ENCODE results near the gene AURKA. TPM values are rescaled to one million over a fixed set of nuclear protein-coding genes. Genes with fewer than 3 reads are reported as not detected.

The AURKA gene
- total RNA-seq, 1 donor, result 4.7 TPM

- Histone ChIP-seq H2AFZ (ENCODE audit: low read length) (peak overlapping the region; percentile 33), H3K27ac (ENCODE audit: low read depth, low read length) (peak overlapping the region; percentile 81), H3K4me3 (ENCODE audit: insufficient read depth, low read length) (peak overlapping the region; percentile 4), H3K4me2 (ENCODE audit: insufficient read depth, low read length) (peak overlapping the region; percentile 60), H3K4me1 (ENCODE audit: insufficient read depth, low read length) (peaks cover 41% of the 10 kb centered on the region), H3K79me2 (ENCODE audit: insufficient read depth, low read length) (no peaks in the 10 kb centered on the region), H3K36me3 (ENCODE audit: insufficient read depth, low read length) (no peaks in the 10 kb centered on the region), H3K27me3 (ENCODE audit: insufficient read depth, low read length) (no peaks in the 10 kb centered on the region), H4K20me1 (ENCODE audit: insufficient read depth, low read length) (no peaks in the 10 kb centered on the region), H3K9me3 (ENCODE audit: low read depth, low read length) (no peaks in the 10 kb centered on the region)
- TF ChIP-seq CTCF (IDR thresholded peaks at IDR 0.05; ENCODE audit: extremely low read depth, low read depth, low read length), result no peak
- DNase-seq (ENCODE audit: insufficient read length, low spot score, missing footprints), result no peak
Observed at GRCh38 chr20:56422824-56423189, 30.8 kb upstream of the AURKA start.

- Histone ChIP-seq H3K27ac (ENCODE audit: low read depth, low read length) (peak overlapping the region; percentile 81), H3K4me1 (ENCODE audit: insufficient read depth, low read length) (peaks cover 45% of the 10 kb centered on the region), H2AFZ (ENCODE audit: low read length) (peak overlapping the region; percentile 33), H3K4me2 (ENCODE audit: insufficient read depth, low read length) (peak overlapping the region; percentile 60), H3K36me3 (ENCODE audit: insufficient read depth, low read length) (no peaks in the 10 kb centered on the region), H3K79me2 (ENCODE audit: insufficient read depth, low read length) (no peaks in the 10 kb centered on the region), H4K20me1 (ENCODE audit: insufficient read depth, low read length) (no peaks in the 10 kb centered on the region), H3K9me3 (ENCODE audit: low read depth, low read length) (no peaks in the 10 kb centered on the region), H3K4me3 (ENCODE audit: insufficient read depth, low read length) (no peak overlapping the region), H3K27me3 (ENCODE audit: insufficient read depth, low read length) (no peaks in the 10 kb centered on the region)
- TF ChIP-seq CTCF (IDR thresholded peaks at IDR 0.05; ENCODE audit: extremely low read depth, low read depth, low read length), result no peak
- no peak for DNase-seq (ENCODE audit: insufficient read length, low spot score, missing footprints)
Observed at GRCh38 chr20:56422076-56422823, 30.2 kb upstream of the AURKA start.

GRCh38 chr20:56420940-56421688 lies 29.1 kb upstream of the AURKA start:
- TF ChIP-seq CTCF (IDR thresholded peaks at IDR 0.05; ENCODE audit: extremely low read depth, low read depth, low read length), result no peak
- no peak for DNase-seq (ENCODE audit: insufficient read length, low spot score, missing footprints)
- H3K4me3 ChIP-seq (ENCODE audit: insufficient read depth, low read length), result no peak overlapping the region
- H3K79me2 ChIP-seq (ENCODE audit: insufficient read depth, low read length), result no peaks in the 10 kb centered on the region
- H3K4me1 ChIP-seq (ENCODE audit: insufficient read depth, low read length), result peaks cover 45% of the 10 kb centered on the region
- H4K20me1 ChIP-seq (ENCODE audit: insufficient read depth, low read length), result no peaks in the 10 kb centered on the region
- H3K27ac ChIP-seq (ENCODE audit: low read depth, low read length), result no peak overlapping the region
- no peak overlapping the region for H3K4me2 ChIP-seq (ENCODE audit: insufficient read depth, low read length)
- H3K9me3 ChIP-seq (ENCODE audit: low read depth, low read length), result no peaks in the 10 kb centered on the region
- no peaks in the 10 kb centered on the region for H3K27me3 ChIP-seq (ENCODE audit: insufficient read depth, low read length)
- no peak overlapping the region for H2AFZ ChIP-seq (ENCODE audit: low read length)
- H3K36me3 ChIP-seq (ENCODE audit: insufficient read depth, low read length), result no peaks in the 10 kb centered on the region

GRCh38 chr20:56420028-56420427 lies 28.0 kb upstream of the AURKA start:
- H3K27me3 ChIP-seq (ENCODE audit: insufficient read depth, low read length), result no peaks in the 10 kb centered on the region
- H3K9me3 ChIP-seq (ENCODE audit: low read depth, low read length), result no peaks in the 10 kb centered on the region
- no peak overlapping the region for H3K27ac ChIP-seq (ENCODE audit: low read depth, low read length)
- no peak for TF ChIP-seq CTCF (IDR thresholded peaks at IDR 0.05; ENCODE audit: extremely low read depth, low read depth, low read length)
- no peak for DNase-seq (ENCODE audit: insufficient read length, low spot score, missing footprints)
- H3K79me2 ChIP-seq (ENCODE audit: insufficient read depth, low read length), result no peaks in the 10 kb centered on the region
- H3K4me3 ChIP-seq (ENCODE audit: insufficient read depth, low read length), result no peak overlapping the region
- peaks cover 45% of the 10 kb centered on the region for H3K4me1 ChIP-seq (ENCODE audit: insufficient read depth, low read length)
- H4K20me1 ChIP-seq (ENCODE audit: insufficient read depth, low read length), result no peaks in the 10 kb centered on the region
- no peaks in the 10 kb centered on the region for H3K36me3 ChIP-seq (ENCODE audit: insufficient read depth, low read length)
- H2AFZ ChIP-seq (ENCODE audit: low read length), result no peak overlapping the region
- no peak overlapping the region for H3K4me2 ChIP-seq (ENCODE audit: insufficient read depth, low read length)

All from osteoblast (primary cell).